MCF 10A (cell line): ENCODE results near the gene KRT1. TPM values are rescaled to one million over a fixed set of nuclear protein-coding genes. Genes with fewer than 3 reads are reported as not detected.

Experiments
- BruUV-seq: library from RNA; stranded (reverse); fragments of 400-500 nt; replicated peaks from 2 replicates; lab custom pipeline; 2021; lab: Mats Ljungman, UMichigan
- CTCF ChIA-PET: fragments of 300-600 bp; sonication (Branson Sonifier 250); formaldehyde crosslinking; extraction: SDS; loops from one replicate; lab custom pipeline; 2021; ENCODE audit warnings: antibody characterized with exemption, inconsistent platforms; lab: Yijun Ruan, JAX
- POLR2A ChIA-PET: fragments of 300-600, 350-650 bp; sonication (Branson Sonifier 250); formaldehyde crosslinking; extraction: SDS; loops from one replicate; lab custom pipeline; 2020; ENCODE audit warnings: antibody characterized with exemption, inconsistent platforms; lab: Yijun Ruan, JAX
- DNase-seq: peaks from one replicate; pipeline ENCODE4 v3.0.0-alpha.2; 2018; ENCODE audit not compliant: unreplicated experiment
- H3K27ac Mint-ChIP-seq: one replicate; pipeline ENCODE4 v1.8.0; 2022; ENCODE audit warnings: mild to moderate bottlenecking, low read depth, mixed read lengths; ENCODE audit not compliant: unreplicated experiment
- H3K27me3 Mint-ChIP-seq: one replicate; pipeline ENCODE4 v1.8.0; 2022; ENCODE audit warnings: mixed read lengths; ENCODE audit not compliant: insufficient read depth, unreplicated experiment
- H3K36me3 Mint-ChIP-seq: one replicate; pipeline ENCODE4 v1.8.0; 2022; ENCODE audit warnings: mild to moderate bottlenecking, moderate library complexity, mixed read lengths; ENCODE audit not compliant: insufficient read depth, unreplicated experiment
- H3K4me1 Mint-ChIP-seq: one replicate; pipeline ENCODE4 v1.8.0; 2022; ENCODE audit warnings: mixed read lengths; ENCODE audit not compliant: insufficient read depth, unreplicated experiment
- H3K4me3 Mint-ChIP-seq: one replicate; pipeline ENCODE4 v1.8.0; 2022; ENCODE audit warnings: mild to moderate bottlenecking, moderate library complexity, mixed read lengths; ENCODE audit not compliant: unreplicated experiment
- H3K9me3 Mint-ChIP-seq: one replicate; pipeline ENCODE4 v1.8.0; 2022; ENCODE audit warnings: mixed read lengths; ENCODE audit not compliant: unreplicated experiment
- intact Hi-C: fragments of 100-400 bp; cut with micrococcal nuclease; formaldehyde crosslinking; loops from 2 replicates; pipeline ENCODE4 v1.14.1; 2022
- total RNA-seq: library from RNA; stranded (reverse); gene quantifications from 2 replicates; pipeline ENCODE4 v1.2.3, GENCODE V29; 2022
- TF ChIP-seq, protein P1 (sequence below): fragments of 200-600 bp; IDR thresholded peaks from one replicate; pipeline ENCODE4 v1.8.0; 2022; ENCODE audit warnings: antibody characterized with exemption, mild to moderate bottlenecking; ENCODE audit not compliant: unreplicated experiment

KRT1 gene
- total RNA-seq, 1 experiment from 2014 or later, result not detected

DNA sequence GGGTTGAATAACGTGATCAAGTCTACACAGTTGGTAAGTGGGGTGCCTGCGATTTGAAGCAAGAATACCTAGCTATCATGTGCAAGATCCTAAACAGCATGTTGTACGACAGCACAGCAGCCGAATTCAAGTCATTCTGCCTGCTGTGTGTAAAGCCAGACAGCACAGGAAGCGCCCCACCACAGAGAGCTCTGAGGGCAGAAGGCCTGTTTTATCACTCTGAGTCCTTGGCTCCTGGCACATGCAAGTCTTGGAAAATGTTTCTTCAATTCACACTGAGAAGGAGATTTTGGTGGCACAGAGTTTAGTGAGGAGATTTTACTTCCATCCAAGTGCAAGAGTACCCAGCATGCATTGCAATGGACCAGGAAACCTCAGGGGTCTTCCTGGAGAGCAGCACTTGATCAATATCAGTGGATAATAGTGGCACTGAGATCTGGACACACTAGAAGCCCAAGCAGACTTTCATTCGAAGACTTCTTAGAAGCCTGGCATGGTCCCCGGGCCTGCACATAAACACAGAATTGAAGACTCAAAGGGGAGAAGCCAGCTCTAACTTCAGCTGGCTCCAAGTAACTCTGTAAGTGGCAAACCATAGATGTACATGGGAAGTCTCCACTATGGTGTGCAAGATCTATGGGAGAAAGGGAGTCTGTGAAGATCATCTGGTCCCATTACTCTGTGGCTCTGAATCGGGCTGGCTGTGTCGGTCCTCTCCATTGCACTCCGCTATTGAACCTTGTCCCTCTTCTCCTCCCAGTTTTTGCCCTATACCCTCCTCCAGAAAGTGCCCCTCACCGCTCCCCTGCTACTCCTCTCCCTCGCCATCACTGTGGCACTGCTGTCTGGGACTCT is 1.5 kb upstream of the KRT1 start:
- ChIA-PET POLR2A (no interaction called here), CTCF (no interaction called here)
- BruUV-seq, result no TSS peak
- no peak for DNase-seq
- Mint-ChIP-seq H3K4me1 (peaks cover 6% of the 10 kb centered on the region), H3K27ac (no peak overlapping the region), H3K9me3 (no peaks in the 10 kb centered on the region), H3K36me3 (no peaks in the 10 kb centered on the region), H3K27me3 (peaks cover 65% of the 10 kb centered on the region), H3K4me3 (no peak overlapping the region)
- TF ChIP-seq, protein P1, sequence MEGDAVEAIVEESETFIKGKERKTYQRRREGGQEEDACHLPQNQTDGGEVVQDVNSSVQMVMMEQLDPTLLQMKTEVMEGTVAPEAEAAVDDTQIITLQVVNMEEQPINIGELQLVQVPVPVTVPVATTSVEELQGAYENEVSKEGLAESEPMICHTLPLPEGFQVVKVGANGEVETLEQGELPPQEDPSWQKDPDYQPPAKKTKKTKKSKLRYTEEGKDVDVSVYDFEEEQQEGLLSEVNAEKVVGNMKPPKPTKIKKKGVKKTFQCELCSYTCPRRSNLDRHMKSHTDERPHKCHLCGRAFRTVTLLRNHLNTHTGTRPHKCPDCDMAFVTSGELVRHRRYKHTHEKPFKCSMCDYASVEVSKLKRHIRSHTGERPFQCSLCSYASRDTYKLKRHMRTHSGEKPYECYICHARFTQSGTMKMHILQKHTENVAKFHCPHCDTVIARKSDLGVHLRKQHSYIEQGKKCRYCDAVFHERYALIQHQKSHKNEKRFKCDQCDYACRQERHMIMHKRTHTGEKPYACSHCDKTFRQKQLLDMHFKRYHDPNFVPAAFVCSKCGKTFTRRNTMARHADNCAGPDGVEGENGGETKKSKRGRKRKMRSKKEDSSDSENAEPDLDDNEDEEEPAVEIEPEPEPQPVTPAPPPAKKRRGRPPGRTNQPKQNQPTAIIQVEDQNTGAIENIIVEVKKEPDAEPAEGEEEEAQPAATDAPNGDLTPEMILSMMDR, result no peak
- intact Hi-C loops, result no loop called here

DNA sequence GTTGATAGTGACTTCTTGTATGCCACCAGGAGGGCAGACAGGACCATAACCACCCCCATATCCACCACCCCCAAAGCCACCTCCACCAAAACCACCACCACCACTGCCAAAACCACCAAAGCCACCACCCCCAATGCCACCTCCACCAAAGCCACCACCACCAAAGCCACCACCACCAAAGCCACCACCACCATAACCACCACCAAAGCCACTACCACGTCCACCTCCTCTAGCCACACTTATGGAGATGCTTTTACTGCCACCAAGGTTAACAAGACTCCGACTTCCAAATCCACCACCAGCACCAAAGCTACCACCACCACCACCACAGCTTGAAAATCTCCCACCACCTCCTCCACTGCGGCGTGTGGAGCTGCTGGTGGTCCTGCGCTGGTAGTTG is 332 bp downstream of the KRT1 start:
- intact Hi-C loops, result no loop called here
- ChIA-PET CTCF (interaction anchor here (0.8 to 1.2 kb wide), 2 partner anchors 155 to 186 kb away, joined by 3 to 4 read pairs; no protein-coding TSS in a partner anchor), POLR2A (no interaction called here)
- BruUV-seq, result no TSS peak
- H3K4me1 Mint-ChIP-seq, result peaks cover 6% of the 10 kb centered on the region
- no peak overlapping the region for H3K27ac Mint-ChIP-seq
- TF ChIP-seq, protein P1, result no peak
- H3K4me3 Mint-ChIP-seq, result no peak overlapping the region
- peaks cover 77% of the 10 kb centered on the region for H3K27me3 Mint-ChIP-seq
- no peaks in the 10 kb centered on the region for H3K9me3 Mint-ChIP-seq
- H3K36me3 Mint-ChIP-seq, result no peaks in the 10 kb centered on the region
- no peak for DNase-seq

DNA sequence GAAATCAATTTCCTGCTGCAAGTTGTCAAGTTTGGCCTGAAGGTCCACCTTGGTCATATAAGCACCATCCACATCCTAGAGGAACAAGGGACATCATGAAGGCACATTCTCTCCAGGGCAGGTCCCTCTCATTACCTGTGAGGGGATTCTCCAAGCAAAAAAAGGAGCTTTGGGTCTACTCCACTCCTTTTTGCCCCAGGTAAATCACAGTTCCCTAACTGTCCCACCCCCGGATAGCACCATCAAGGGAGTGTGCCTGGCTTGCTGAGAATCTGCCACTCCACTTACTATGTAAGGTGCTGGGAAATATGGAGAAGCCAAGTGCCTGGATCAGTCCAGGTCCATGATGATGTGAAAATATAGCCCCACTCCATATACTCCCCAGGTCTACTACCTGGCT is 2.5 kb downstream of the KRT1 start:
- CTCF ChIA-PET, result no interaction called here
- no peak overlapping the region for H3K4me3 Mint-ChIP-seq
- peaks cover 6% of the 10 kb centered on the region for H3K4me1 Mint-ChIP-seq
- TF ChIP-seq, protein P1, result no peak
- no peak for DNase-seq
- H3K27ac Mint-ChIP-seq, result no peak overlapping the region
- H3K9me3 Mint-ChIP-seq, result no peaks in the 10 kb centered on the region
- POLR2A ChIA-PET, result no interaction called here
- no TSS peak for BruUV-seq
- no peaks in the 10 kb centered on the region for H3K36me3 Mint-ChIP-seq
- intact Hi-C loops, result no loop called here
- peaks cover 70% of the 10 kb centered on the region for H3K27me3 Mint-ChIP-seq

DNA sequence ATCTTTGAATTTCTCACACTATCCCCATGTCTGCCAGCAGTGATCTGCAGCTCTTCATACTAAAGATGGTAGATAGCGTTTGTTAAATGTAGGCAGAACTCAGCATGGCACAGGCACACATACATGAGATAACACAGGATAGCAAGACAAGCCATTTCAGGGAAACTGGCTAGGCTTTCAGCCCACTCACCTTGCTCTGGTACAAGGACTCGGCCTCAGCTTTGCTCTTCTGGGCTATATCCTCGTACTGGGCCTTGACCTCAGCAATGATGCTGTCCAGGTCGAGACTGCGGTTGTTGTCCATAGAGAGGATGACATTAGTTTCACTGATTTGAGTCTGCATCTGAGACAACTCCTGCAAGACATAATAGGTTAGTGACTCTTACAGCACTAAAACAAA is 3.1 kb downstream of the KRT1 start:
- Mint-ChIP-seq H3K27ac (no peak overlapping the region), H3K9me3 (no peaks in the 10 kb centered on the region), H3K4me1 (peaks cover 2% of the 10 kb centered on the region), H3K4me3 (no peak overlapping the region), H3K27me3 (peaks cover 70% of the 10 kb centered on the region), H3K36me3 (no peaks in the 10 kb centered on the region)
- intact Hi-C loops, result no loop called here
- no TSS peak for BruUV-seq
- ChIA-PET CTCF (interaction anchor here (0.7 kb wide), 1 partner anchor 265 kb away, joined by 3 read pairs; no protein-coding TSS in a partner anchor), POLR2A (interaction anchor here (0.6 kb wide), 1 partner anchor 358 kb away, joined by 3 read pairs; no protein-coding TSS in a partner anchor)
- TF ChIP-seq, protein P1, result no peak
- DNase-seq, result no peak
